Vagina (tissue), 2 donors: ENCODE measurements around the gene DNM2.

Source experiments
- POLR2A ChIP-seq, 2 donors: fragments of 450-650 bp; IDR thresholded peaks; one replicate each; pipeline ENCODE4 v1.6.1; 2017; ENCODE audit warnings: antibody characterized with exemption in 2 of 2, mild to moderate bottlenecking in 2 of 2, moderate library complexity in 2 of 2
- POLR2AphosphoS5 ChIP-seq, 2 donors: sonication (generic); formaldehyde crosslinking; IDR thresholded peaks; one replicate each; pipeline ENCODE4 v1.9.0; 2017; ENCODE audit warnings: antibody characterized with exemption in 2 of 2, mild to moderate bottlenecking in 2 of 2, low read depth in 1 of 2; ENCODE audit not compliant: insufficient read depth in 1 of 2
- TF ChIP-seq, protein P1 (sequence below), 3 experiments: fragments of 450-650 bp in 2 of 3; fragments of 200-600 bp in 1 of 3; sonication (generic) in 1 of 3; IDR thresholded peaks; one replicate each; pipeline ENCODE4 v1.5.1; 2017 to 2019; ENCODE audit warnings: antibody characterized with exemption in 3 of 3, mild to moderate bottlenecking in 2 of 3, moderate library complexity in 2 of 3

DNA sequence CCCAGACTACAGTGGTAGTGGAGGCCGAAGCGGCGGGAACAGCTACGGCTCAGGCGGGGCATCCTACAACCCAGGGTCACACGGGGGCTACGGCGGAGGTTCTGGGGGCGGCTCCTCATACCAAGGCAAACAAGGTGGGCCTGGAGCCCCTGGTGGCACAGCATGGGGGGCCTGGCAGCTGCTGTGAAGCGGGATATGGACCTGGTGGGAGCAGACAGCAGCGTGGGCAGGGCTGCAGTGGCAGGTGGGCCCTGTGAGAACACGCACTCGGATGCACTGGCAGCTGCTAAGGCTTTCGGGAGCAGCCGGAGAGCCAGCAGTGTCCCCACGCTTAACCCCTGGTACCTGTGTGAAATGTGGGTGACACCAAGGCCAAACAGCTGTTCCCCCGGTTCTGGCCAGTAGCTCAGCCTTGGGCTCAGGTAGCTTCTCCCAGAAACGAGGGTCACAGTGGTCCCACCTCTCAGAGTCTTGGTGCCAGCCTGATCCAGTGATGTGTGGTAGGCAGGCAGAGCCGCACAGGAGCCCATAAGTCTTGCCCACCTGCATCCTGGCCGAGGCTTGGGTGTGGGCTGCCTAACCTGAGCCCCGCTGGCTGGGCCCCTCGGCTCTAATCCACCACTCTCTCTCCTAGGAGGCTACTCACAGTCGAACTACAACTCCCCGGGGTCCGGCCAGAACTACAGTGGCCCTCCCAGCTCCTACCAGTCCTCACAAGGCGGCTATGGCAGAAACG is 29.2 kb upstream of the DNM2 start:
- TF ChIP-seq, protein P1, sequence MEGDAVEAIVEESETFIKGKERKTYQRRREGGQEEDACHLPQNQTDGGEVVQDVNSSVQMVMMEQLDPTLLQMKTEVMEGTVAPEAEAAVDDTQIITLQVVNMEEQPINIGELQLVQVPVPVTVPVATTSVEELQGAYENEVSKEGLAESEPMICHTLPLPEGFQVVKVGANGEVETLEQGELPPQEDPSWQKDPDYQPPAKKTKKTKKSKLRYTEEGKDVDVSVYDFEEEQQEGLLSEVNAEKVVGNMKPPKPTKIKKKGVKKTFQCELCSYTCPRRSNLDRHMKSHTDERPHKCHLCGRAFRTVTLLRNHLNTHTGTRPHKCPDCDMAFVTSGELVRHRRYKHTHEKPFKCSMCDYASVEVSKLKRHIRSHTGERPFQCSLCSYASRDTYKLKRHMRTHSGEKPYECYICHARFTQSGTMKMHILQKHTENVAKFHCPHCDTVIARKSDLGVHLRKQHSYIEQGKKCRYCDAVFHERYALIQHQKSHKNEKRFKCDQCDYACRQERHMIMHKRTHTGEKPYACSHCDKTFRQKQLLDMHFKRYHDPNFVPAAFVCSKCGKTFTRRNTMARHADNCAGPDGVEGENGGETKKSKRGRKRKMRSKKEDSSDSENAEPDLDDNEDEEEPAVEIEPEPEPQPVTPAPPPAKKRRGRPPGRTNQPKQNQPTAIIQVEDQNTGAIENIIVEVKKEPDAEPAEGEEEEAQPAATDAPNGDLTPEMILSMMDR (IDR thresholded peaks at IDR 0.05), result no peak
- TF ChIP-seq POLR2AphosphoS5 (IDR thresholded peaks at IDR 0.05; ENCODE audit: insufficient read depth in 1 of 2, low read depth in 1 of 2), result no peak
- TF ChIP-seq POLR2A (IDR thresholded peaks at IDR 0.05), result no peak
